ENCODE measurements around the gene DNASE1.

Gene DNASE1

GRCh38 chr16:3665508-3665907 is 11.0 kb downstream of the DNASE1 start:
- DNase-seq = no peak

- no peak for DNase-seq
Measured at GRCh38 chr16:3668626-3669025, 14.1 kb downstream of the DNASE1 start.

GRCh38 chr16:3669082-3669481 is 14.6 kb downstream of the DNASE1 start:
- no peak for DNase-seq

- DNase-seq = no peak
Measured at GRCh38 chr16:3670711-3671110, 16.2 kb downstream of the DNASE1 start.

- DNase-seq = no peak
Measured at GRCh38 chr16:3671424-3671823, 16.9 kb downstream of the DNASE1 start.

GRCh38 chr16:3672571-3673041 is 18.1 kb downstream of the DNASE1 start:
- no peak for DNase-seq

- DNase-seq = no peak
Measured at GRCh38 chr16:3673201-3673600, 18.7 kb downstream of the DNASE1 start.

GRCh38 chr16:3673676-3674377 is 19.3 kb downstream of the DNASE1 start:
- DNase-seq = no peak

- no peak for DNase-seq
Measured at GRCh38 chr16:3674513-3675295, 20.2 kb downstream of the DNASE1 start.

GRCh38 chr16:3675601-3676130 is 21.2 kb downstream of the DNASE1 start:
- DNase-seq = no peak

GRCh38 chr16:3677994-3678393 is 23.5 kb downstream of the DNASE1 start:
- no peak for DNase-seq

GRCh38 chr16:3681206-3681605 is 26.7 kb downstream of the DNASE1 start:
- no peak for DNase-seq

- DNase-seq = no peak
Measured at GRCh38 chr16:3687021-3687420, 32.5 kb downstream of the DNASE1 start.

- DNase-seq = no peak
Measured at GRCh38 chr16:3687792-3688191, 33.3 kb downstream of the DNASE1 start.

GRCh38 chr16:3689731-3690130 is 35.2 kb downstream of the DNASE1 start:
- DNase-seq = no peak

- DNase-seq = peak; percentile 72
Measured at GRCh38 chr16:3690470-3690928, 36.0 kb downstream of the DNASE1 start.

GRCh38 chr16:3690980-3691720 is 36.7 kb downstream of the DNASE1 start:
- DNase-seq = no peak

GRCh38 chr16:3691761-3692160 is 37.3 kb downstream of the DNASE1 start:
- no peak for DNase-seq

- no peak for DNase-seq
Measured at GRCh38 chr16:3694051-3694450, 39.6 kb downstream of the DNASE1 start.

GRCh38 chr16:3695610-3696369 is 41.3 kb downstream of the DNASE1 start:
- no peak for DNase-seq

GRCh38 chr16:3696425-3697218 is 42.1 kb downstream of the DNASE1 start:
- DNase-seq = no peak

- no peak for DNase-seq
Measured at GRCh38 chr16:3698941-3699340, 44.5 kb downstream of the DNASE1 start.
